ENCODE results near the gene SDK1. TPM values are rescaled to one million over a fixed set of nuclear protein-coding genes. Genes with fewer than 3 reads are reported as not detected.

Gene SDK1
- total RNA-seq, 1 donor from 2014 or later = 16.7 TPM

DNA sequence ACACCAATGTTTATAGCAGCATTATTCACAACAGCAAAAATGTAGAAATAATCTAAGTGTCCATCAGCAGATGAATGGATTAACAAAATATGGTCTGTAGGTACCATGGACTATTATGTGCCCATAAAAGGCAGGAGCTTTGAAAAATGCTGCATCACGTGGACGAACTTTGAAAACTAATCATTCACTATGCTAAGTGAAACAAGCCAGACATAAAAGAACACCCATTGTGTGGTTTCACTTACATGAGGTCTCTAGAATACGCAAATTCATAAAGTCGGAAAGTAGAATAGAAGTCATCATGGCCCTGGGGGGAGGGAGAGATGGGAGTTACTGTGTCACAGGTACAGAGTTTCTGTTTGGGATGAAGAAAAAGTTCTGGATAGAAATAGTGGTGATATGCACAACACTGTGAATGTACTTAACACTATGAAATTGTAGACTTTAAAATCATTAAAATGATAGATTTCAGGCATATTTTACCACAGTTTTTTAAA is 377.3 kb downstream of the SDK1 start:
- Histone ChIP-seq H3K4me3 (no peak overlapping the region), H3K36me3 (no peaks in the 10 kb centered on the region), H3K27ac (no peak overlapping the region), H3K9me3 (no peaks in the 10 kb centered on the region), H3K4me1 (no peaks in the 10 kb centered on the region), H3K27me3 (no peaks in the 10 kb centered on the region)
- no peak for DNase-seq (ENCODE audit: extremely low spot score in 2 of 2)
- intact Hi-C loops (cut with DNase I) = no loop called here
- TF ChIP-seq POLR2A (IDR thresholded peaks at IDR 0.05) (no peak), POLR2AphosphoS5 (IDR thresholded peaks at IDR 0.05; ENCODE audit: insufficient read depth in 1 of 2, low read depth in 1 of 2) (no peak)
- TF ChIP-seq, protein P1, sequence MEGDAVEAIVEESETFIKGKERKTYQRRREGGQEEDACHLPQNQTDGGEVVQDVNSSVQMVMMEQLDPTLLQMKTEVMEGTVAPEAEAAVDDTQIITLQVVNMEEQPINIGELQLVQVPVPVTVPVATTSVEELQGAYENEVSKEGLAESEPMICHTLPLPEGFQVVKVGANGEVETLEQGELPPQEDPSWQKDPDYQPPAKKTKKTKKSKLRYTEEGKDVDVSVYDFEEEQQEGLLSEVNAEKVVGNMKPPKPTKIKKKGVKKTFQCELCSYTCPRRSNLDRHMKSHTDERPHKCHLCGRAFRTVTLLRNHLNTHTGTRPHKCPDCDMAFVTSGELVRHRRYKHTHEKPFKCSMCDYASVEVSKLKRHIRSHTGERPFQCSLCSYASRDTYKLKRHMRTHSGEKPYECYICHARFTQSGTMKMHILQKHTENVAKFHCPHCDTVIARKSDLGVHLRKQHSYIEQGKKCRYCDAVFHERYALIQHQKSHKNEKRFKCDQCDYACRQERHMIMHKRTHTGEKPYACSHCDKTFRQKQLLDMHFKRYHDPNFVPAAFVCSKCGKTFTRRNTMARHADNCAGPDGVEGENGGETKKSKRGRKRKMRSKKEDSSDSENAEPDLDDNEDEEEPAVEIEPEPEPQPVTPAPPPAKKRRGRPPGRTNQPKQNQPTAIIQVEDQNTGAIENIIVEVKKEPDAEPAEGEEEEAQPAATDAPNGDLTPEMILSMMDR (IDR thresholded peaks at IDR 0.05) = no peak

DNA sequence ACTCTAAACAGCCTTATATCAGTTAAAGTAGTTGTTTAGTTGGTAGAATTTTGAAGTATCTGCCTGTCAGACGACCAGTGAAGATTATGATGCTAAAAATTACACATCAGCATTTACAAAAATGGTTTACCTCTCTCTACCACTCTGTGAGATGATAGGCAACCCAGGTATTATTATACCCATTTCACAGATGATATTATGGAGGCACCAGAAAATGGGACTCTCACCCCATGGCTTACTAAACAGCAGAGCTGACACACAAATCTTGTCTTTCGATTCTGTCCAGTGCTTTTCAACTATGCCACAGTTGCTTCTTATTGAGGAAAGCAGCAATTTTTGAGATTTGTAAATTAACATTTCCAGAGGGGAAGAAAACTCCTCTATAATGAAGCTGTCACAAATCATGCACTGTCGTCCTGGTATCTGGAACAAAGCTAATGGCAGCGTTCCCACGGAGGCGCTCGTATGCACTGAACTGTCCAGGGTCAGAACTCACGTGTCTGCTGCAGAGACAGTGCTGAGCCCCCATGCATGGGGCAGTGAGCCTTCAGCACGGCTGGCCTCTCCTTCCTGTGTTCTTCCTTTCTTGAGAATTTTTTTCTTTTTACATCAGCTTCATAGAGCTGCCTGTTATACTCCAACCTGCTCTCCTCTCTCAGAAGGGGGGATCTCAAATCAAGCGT is 381.1 kb downstream of the SDK1 start:
- no peaks in the 10 kb centered on the region for H3K4me1 ChIP-seq
- DNase-seq (ENCODE audit: extremely low spot score in 2 of 2) = no peak
- no peak for TF ChIP-seq POLR2AphosphoS5 (IDR thresholded peaks at IDR 0.05; ENCODE audit: insufficient read depth in 1 of 2, low read depth in 1 of 2)
- TF ChIP-seq, protein P1 (IDR thresholded peaks at IDR 0.05) = no peak
- TF ChIP-seq POLR2A (IDR thresholded peaks at IDR 0.05) = no peak
- no peaks in the 10 kb centered on the region for H3K27me3 ChIP-seq
- no peaks in the 10 kb centered on the region for H3K9me3 ChIP-seq
- no peaks in the 10 kb centered on the region for H3K36me3 ChIP-seq
- no peak overlapping the region for H3K27ac ChIP-seq
- H3K4me3 ChIP-seq = no peak overlapping the region
- intact Hi-C loops (cut with DNase I) = no loop called here

DNA sequence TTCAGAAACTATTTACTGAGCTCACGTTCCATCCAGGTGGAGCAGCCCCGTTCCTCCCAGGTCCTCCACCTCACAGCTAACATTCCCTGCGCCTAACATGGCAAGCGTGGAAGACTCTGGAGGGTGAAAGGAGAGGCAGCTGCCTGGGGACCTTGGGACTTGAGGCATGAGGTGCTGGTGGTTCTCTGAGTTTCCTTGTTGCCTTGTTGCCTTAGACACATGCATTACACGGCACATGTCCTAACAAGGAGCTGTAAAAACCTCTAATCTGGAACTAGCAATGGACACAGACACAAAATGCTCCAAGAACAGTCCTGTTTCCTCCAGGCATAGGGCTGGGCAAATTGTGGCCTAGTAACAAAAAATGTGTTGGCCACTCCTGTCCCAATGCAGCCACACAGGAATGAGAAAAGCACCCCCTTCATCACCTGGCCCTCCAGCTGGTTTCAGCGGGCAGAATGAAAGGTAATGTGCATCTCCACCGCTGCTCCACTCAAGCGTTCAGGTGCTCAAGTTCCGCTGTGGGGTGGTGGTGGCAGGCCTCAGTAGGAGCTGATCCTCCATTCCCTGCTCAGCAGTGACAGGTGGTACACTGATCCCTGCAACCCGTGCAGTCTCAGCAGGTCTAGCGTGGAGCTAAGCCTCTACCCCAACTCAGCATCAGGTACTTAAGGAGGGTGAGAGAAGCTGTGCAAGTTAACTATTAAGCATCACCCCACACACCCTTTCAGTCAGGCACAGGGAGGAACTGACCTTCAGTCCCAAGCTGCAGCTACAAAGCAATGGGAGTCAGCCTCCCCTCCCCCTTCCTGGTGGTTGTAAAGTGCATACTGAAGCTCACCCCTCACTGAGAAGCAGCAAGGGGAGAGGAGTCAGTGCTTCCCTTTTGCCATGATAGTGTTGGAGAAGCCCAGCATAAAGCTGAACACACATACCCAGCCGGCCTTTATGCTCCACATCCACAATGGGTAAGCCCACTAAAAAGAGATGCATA is 382.8 kb downstream of the SDK1 start:
- DNase-seq (ENCODE audit: extremely low spot score in 2 of 2) = no peak
- Histone ChIP-seq H3K4me3 (no peak overlapping the region), H3K27me3 (no peaks in the 10 kb centered on the region), H3K27ac (no peak overlapping the region), H3K9me3 (no peaks in the 10 kb centered on the region), H3K36me3 (no peaks in the 10 kb centered on the region), H3K4me1 (no peaks in the 10 kb centered on the region)
- TF ChIP-seq POLR2AphosphoS5 (IDR thresholded peaks at IDR 0.05; ENCODE audit: insufficient read depth in 1 of 2, low read depth in 1 of 2) (no peak), POLR2A (IDR thresholded peaks at IDR 0.05) (no peak)
- TF ChIP-seq, protein P1 (IDR thresholded peaks at IDR 0.05) = no peak
- intact Hi-C loops (cut with DNase I) = no loop called here

DNA sequence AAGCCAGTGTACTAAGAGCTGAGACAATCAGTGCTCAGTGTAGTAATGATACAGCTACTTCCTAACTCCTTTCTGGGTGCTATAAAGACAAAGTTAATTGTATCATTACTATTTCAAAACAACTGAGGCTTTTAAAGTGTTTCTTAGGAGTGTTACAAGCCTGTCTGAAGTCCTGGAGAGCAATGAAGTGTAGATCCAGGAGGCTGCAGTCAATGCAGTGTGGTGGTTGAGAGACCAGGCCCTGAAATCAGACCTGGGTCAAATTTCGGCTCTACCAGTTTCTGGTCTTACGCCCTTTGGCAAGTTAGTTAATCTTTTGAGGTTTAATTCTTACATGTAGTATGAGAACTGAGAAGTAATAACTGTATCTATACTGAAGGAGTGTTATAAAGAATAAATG is 387.0 kb downstream of the SDK1 start:
- intact Hi-C loops (cut with DNase I) = no loop called here
- H3K27ac ChIP-seq = no peak overlapping the region

More for the DNA sequence above, 387.0 kb downstream of the SDK1 start:
- Histone ChIP-seq H3K27me3 (no peaks in the 10 kb centered on the region), H3K36me3 (no peaks in the 10 kb centered on the region), H3K4me3 (no peak overlapping the region), H3K4me1 (no peaks in the 10 kb centered on the region), H3K9me3 (no peaks in the 10 kb centered on the region)
- TF ChIP-seq POLR2A (IDR thresholded peaks at IDR 0.05) (no peak), POLR2AphosphoS5 (IDR thresholded peaks at IDR 0.05; ENCODE audit: insufficient read depth in 1 of 2, low read depth in 1 of 2) (no peak)
- TF ChIP-seq, protein P1 (IDR thresholded peaks at IDR 0.05) = no peak
- no peak for DNase-seq (ENCODE audit: extremely low spot score in 2 of 2)

Measured in vagina (tissue), 2 donors.